HL-60 (cell line): ENCODE data around the gene NUBPL.

Experiments used
- CTCF ChIP-seq: IDR thresholded peaks from one replicate; pipeline ENCODE4 v1.5.1; 2011; ENCODE audit warnings: low read length, control low read depth, inconsistent platforms; ENCODE audit not compliant: insufficient read depth
- POLR2AphosphoS5 ChIP-seq: IDR thresholded peaks from 2 replicates; pipeline ENCODE4 v1.6.1; 2012; ENCODE audit warnings: low read depth

GRCh38 chr14:31785574-31785973 is 224.4 kb downstream of the NUBPL start:
- TF ChIP-seq CTCF (no peak), POLR2AphosphoS5 (no peak)
